ENCODE data around the gene HIVEP3. TPM values are rescaled to one million over a fixed set of nuclear protein-coding genes. Genes with fewer than 3 reads are reported as not detected.

The HIVEP3 gene
- total RNA-seq, 1 experiment from 2014 or later = 1.4 TPM

GRCh38 chr1:41485605-41486004 lies 433.1 kb downstream of the HIVEP3 start:
- H3K9ac ChIP-seq (ENCODE audit: extremely low read depth, insufficient read length, low read length) = no peak overlapping the region
- H2BK15ac ChIP-seq (ENCODE audit: low read depth, low read length) = no peak overlapping the region
- H3K9me3 ChIP-seq (ENCODE audit: control insufficient read depth, low read depth, low read length) = no peaks in the 10 kb centered on the region
- no CpG with 5 or more reads among the region's 5 CpGs for WGBS (ENCODE audit: extremely low coverage, insufficient read length, low lambda C conversion rate)
- TF ChIP-seq, protein P1, sequence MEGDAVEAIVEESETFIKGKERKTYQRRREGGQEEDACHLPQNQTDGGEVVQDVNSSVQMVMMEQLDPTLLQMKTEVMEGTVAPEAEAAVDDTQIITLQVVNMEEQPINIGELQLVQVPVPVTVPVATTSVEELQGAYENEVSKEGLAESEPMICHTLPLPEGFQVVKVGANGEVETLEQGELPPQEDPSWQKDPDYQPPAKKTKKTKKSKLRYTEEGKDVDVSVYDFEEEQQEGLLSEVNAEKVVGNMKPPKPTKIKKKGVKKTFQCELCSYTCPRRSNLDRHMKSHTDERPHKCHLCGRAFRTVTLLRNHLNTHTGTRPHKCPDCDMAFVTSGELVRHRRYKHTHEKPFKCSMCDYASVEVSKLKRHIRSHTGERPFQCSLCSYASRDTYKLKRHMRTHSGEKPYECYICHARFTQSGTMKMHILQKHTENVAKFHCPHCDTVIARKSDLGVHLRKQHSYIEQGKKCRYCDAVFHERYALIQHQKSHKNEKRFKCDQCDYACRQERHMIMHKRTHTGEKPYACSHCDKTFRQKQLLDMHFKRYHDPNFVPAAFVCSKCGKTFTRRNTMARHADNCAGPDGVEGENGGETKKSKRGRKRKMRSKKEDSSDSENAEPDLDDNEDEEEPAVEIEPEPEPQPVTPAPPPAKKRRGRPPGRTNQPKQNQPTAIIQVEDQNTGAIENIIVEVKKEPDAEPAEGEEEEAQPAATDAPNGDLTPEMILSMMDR (conservative IDR thresholded peaks at IDR 0.05) = no peak
- no peaks in the 10 kb centered on the region for H3K27me3 ChIP-seq (ENCODE audit: insufficient read depth, low read length)
- no peak overlapping the region for H3K18ac ChIP-seq (ENCODE audit: insufficient read length, low read depth, low read length)
- no peak overlapping the region for H2AK5ac ChIP-seq (ENCODE audit: insufficient read length, low read length)
- no peaks in the 10 kb centered on the region for H3K79me2 ChIP-seq (ENCODE audit: insufficient read depth, low read length)
- H3K79me1 ChIP-seq (ENCODE audit: insufficient read depth, low read depth, low read length, poor library complexity, severe bottlenecking) = no peaks in the 10 kb centered on the region
- H2BK12ac ChIP-seq (ENCODE audit: insufficient read length, low read depth, low read length) = no peak overlapping the region
- no peak overlapping the region for H3K4me2 ChIP-seq (ENCODE audit: insufficient read depth, insufficient read length, low read length)
- Mint-ChIP-seq H3K9me3 (peaks cover 0 to 3% of the 10 kb centered on the region in 2 experiments; a peak in 4 of 5 replicates), H3K4me3 (no peak overlapping the region; a peak in 1 of 5 replicates), H3K36me3 (ENCODE audit: insufficient read depth in 1 of 3, low read depth in 3 of 3) (peaks cover 0 to 2% (median 2%) of the 10 kb centered on the region in 3 experiments; a peak in 1 of 7 replicates), H3K4me1 (peaks cover 42 to 57% of the 10 kb centered on the region in 2 experiments), H3K27ac (peak overlapping the region in 1 of 3 experiments; percentile 48; a peak in 2 of 7 replicates), H3K27me3 (ENCODE audit: low read depth) (peaks cover 13% of the 10 kb centered on the region)
- no peak for DNase-seq
- H3K4me1 ChIP-seq (ENCODE audit: insufficient read depth, low read length) = no peaks in the 10 kb centered on the region; the same call in 1 of the 2 replicates
- no peak overlapping the region for H2BK120ac ChIP-seq (ENCODE audit: low read depth, low read length, poor library complexity, severe bottlenecking)
- no peaks in the 10 kb centered on the region for H3K23me2 ChIP-seq (ENCODE audit: insufficient read length, low read depth, low read length, poor library complexity, severe bottlenecking)
- no peak overlapping the region for H3K4ac ChIP-seq (ENCODE audit: low read depth, low read length)
- no peak overlapping the region for H4K5ac ChIP-seq (ENCODE audit: insufficient read length, low read depth, low read length)
- no peak overlapping the region for H3T11ph ChIP-seq (ENCODE audit: low read length)
- H2BK20ac ChIP-seq (ENCODE audit: low read depth, low read length, poor library complexity, severe bottlenecking) = no peak overlapping the region
- no peak overlapping the region for H4K8ac ChIP-seq (replicated peaks; ENCODE audit: insufficient read length, low read depth, low read length)
- 0 out of 2 replicates have a peak overlapping the region, but pooled peaks have one; percentile 8 for H3K14ac ChIP-seq (ENCODE audit: insufficient read depth, low read length)
- H2AFZ ChIP-seq (ENCODE audit: low read length) = no peak overlapping the region
- H2BK5ac ChIP-seq (ENCODE audit: insufficient read length, low read length) = no peak overlapping the region
- no peak overlapping the region for H3K23ac ChIP-seq (ENCODE audit: insufficient read length, low read depth, low read length)
- H4K91ac ChIP-seq (ENCODE audit: insufficient read length, low read depth, low read length) = no peak overlapping the region
- H4K20me1 ChIP-seq (ENCODE audit: control insufficient read depth, insufficient read depth, insufficient read length) = no peaks in the 10 kb centered on the region
- H3K27ac ChIP-seq (ENCODE audit: insufficient read length, low read depth, low read length) = no peak overlapping the region
- no peak overlapping the region for H3K56ac ChIP-seq (ENCODE audit: insufficient read length, low read depth, low read length)

Measured in H9 (cell line).